Suprapubic skin (tissue), 4 donors: ENCODE measurements around the gene PASD1. TPM values are rescaled to one million over a fixed set of nuclear protein-coding genes. Genes with fewer than 3 reads are reported as not detected.

Experiments
- DNase-seq, 2 donors: peaks; one replicate each; pipeline ENCODE4 v3.0.0-alpha.2; 2019; ENCODE audit warnings: low spot score in 2 of 2
- H3K27ac ChIP-seq: fragments of 200-600 bp; sonication (generic); one replicate; pipeline ENCODE4 v1.5.1; 2019
- H3K27me3 ChIP-seq: fragments of 200-600 bp; sonication (generic); one replicate; pipeline ENCODE4 v1.5.1; 2019
- H3K36me3 ChIP-seq: fragments of 200-600 bp; sonication (generic); one replicate; pipeline ENCODE4 v1.5.1; 2019
- H3K4me1 ChIP-seq: fragments of 200-600 bp; sonication (generic); one replicate; pipeline ENCODE4 v1.5.1; 2019
- H3K4me3 ChIP-seq: fragments of 200-600 bp; sonication (generic); one replicate; pipeline ENCODE4 v1.5.1; 2019; ENCODE audit warnings: mild to moderate bottlenecking
- H3K9me3 ChIP-seq: fragments of 200-600 bp; sonication (generic); one replicate; pipeline ENCODE4 v1.5.1; 2019
- EP300 ChIP-seq: sonication (generic); formaldehyde crosslinking; IDR thresholded peaks from one replicate; pipeline ENCODE4 v1.6.1; 2017; ENCODE audit warnings: antibody characterized with exemption
- POLR2A ChIP-seq, 2 donors: fragments of 450-650 bp; IDR thresholded peaks; one replicate each; pipeline ENCODE4 v1.6.1; 2017; ENCODE audit warnings: antibody characterized with exemption in 2 of 2, mild to moderate bottlenecking in 2 of 2, moderate library complexity in 2 of 2
- POLR2AphosphoS5 ChIP-seq, 3 donors: sonication (generic); formaldehyde crosslinking; IDR thresholded peaks; one replicate each; pipeline ENCODE4 v1.6.1; 2017; ENCODE audit warnings: antibody characterized with exemption in 3 of 3
- WGBS: methylation state at CpG from one replicate; pipeline ENCODE4 v1.1.5; 2018; 5-methylcytosine and 5-hydroxymethylcytosine counted together
- total RNA-seq, 4 donors: library from RNA; depleted of rRNA; stranded (reverse); fragments of >200 nt; gene quantifications; one replicate each; pipeline ENCODE4 v1.1.0, GENCODE V29; 2016
- TF ChIP-seq, protein P1 (sequence below), 2 donors: fragments of 200-600 bp in 1 of 2; fragments of 450-650 bp in 1 of 2; sonication (generic) in 1 of 2; IDR thresholded peaks; one replicate each; pipeline ENCODE4 v1.5.1; 2016 to 2019; ENCODE audit warnings: antibody characterized with exemption in 2 of 2, mild to moderate bottlenecking in 1 of 2, moderate library complexity in 1 of 2

The PASD1 gene
- total RNA-seq, 4 donors from 2014 or later = not detected

DNA sequence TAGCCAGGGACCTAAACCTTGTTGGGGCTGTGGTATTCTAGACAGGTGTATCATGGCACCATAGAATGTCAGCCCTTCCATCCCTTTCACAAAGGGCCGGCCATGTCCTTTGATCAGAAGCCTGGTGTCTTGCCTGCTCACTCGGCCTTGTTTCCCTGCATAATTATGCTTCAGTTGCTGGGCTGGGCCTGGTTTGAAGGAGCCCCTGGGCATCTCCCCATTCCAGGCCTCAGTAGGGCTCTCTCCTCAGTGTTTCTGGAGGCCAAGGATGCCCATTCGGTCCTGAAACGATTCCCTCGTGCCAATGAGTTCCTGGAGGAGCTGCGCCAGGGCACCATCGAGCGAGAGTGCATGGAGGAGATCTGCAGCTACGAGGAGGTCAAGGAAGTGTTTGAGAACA is 136.3 kb downstream of the PASD1 start:
- H3K27me3 ChIP-seq = peaks cover 7% of the 10 kb centered on the region
- TF ChIP-seq POLR2AphosphoS5 (IDR thresholded peaks at IDR 0.05) (no peak), EP300 (no peak), POLR2A (IDR thresholded peaks at IDR 0.05) (no peak)
- TF ChIP-seq, protein P1, sequence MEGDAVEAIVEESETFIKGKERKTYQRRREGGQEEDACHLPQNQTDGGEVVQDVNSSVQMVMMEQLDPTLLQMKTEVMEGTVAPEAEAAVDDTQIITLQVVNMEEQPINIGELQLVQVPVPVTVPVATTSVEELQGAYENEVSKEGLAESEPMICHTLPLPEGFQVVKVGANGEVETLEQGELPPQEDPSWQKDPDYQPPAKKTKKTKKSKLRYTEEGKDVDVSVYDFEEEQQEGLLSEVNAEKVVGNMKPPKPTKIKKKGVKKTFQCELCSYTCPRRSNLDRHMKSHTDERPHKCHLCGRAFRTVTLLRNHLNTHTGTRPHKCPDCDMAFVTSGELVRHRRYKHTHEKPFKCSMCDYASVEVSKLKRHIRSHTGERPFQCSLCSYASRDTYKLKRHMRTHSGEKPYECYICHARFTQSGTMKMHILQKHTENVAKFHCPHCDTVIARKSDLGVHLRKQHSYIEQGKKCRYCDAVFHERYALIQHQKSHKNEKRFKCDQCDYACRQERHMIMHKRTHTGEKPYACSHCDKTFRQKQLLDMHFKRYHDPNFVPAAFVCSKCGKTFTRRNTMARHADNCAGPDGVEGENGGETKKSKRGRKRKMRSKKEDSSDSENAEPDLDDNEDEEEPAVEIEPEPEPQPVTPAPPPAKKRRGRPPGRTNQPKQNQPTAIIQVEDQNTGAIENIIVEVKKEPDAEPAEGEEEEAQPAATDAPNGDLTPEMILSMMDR (IDR thresholded peaks at IDR 0.05) = no peak
- H3K4me1 ChIP-seq = peaks cover 4% of the 10 kb centered on the region
- no peak overlapping the region for H3K4me3 ChIP-seq
- H3K9me3 ChIP-seq = no peaks in the 10 kb centered on the region
- WGBS = 90% methylated on average over 9 of the region's 9 CpGs
- H3K27ac ChIP-seq = no peak overlapping the region
- no peaks in the 10 kb centered on the region for H3K36me3 ChIP-seq
- no peak for DNase-seq

DNA sequence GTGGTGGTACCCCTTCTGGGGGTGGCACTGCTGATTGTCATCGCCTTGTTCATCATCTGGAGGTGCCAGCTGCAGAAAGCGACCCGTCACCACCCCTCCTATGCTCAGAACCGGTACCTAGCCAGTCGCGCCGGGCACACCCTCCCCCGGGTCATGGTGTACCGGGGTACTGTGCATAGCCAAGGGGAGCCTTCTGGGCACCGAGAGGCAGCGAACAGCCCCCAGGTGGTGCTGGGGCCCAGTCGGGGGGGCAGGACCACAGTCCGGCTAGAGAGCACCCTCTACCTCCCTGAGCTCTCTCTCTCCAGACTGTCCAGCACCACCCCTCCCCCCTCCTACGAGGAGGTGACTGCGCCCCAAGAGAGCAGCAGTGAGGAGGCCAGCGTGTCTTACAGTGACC is 137.1 kb downstream of the PASD1 start:
- WGBS = 60% methylated on average over 3 of the region's 16 CpGs
- no peak overlapping the region for H3K4me3 ChIP-seq
- no peaks in the 10 kb centered on the region for H3K36me3 ChIP-seq
- H3K4me1 ChIP-seq = no peaks in the 10 kb centered on the region
- DNase-seq = no peak
- H3K27ac ChIP-seq = no peak overlapping the region
- TF ChIP-seq POLR2A (IDR thresholded peaks at IDR 0.05) (no peak), EP300 (no peak), POLR2AphosphoS5 (IDR thresholded peaks at IDR 0.05) (no peak)
- TF ChIP-seq, protein P1 (IDR thresholded peaks at IDR 0.05) = no peak
- H3K9me3 ChIP-seq = no peaks in the 10 kb centered on the region
- H3K27me3 ChIP-seq = no peaks in the 10 kb centered on the region

DNA sequence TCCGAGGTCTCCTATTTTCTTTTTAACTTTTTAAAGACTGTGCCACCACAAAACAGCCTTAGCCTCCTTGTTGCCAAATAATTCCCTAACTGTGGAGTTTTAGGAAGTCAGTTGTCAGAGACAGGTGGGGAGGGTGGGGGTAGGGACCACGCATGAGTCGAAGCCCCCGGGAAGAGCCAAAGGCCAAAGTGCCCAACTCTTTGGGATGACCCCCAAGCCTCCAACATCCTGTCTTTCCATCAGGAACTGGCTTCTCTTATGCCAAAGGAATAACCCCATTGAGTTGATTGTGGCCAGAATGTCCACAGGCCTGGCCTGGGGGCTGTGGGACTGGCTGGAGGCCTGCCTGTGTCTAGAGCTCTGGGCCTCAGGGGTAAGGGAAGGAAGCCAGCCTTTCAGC is 137.6 kb downstream of the PASD1 start:
- H3K36me3 ChIP-seq = no peaks in the 10 kb centered on the region
- no peaks in the 10 kb centered on the region for H3K4me1 ChIP-seq
- 94% methylated on average over 4 of the region's 4 CpGs for WGBS
- TF ChIP-seq EP300 (no peak), POLR2A (IDR thresholded peaks at IDR 0.05) (no peak), POLR2AphosphoS5 (IDR thresholded peaks at IDR 0.05) (no peak)
- TF ChIP-seq, protein P1 (IDR thresholded peaks at IDR 0.05) = no peak
- no peak overlapping the region for H3K27ac ChIP-seq
- no peaks in the 10 kb centered on the region for H3K27me3 ChIP-seq
- no peak for DNase-seq
- no peaks in the 10 kb centered on the region for H3K9me3 ChIP-seq
- no peak overlapping the region for H3K4me3 ChIP-seq

DNA sequence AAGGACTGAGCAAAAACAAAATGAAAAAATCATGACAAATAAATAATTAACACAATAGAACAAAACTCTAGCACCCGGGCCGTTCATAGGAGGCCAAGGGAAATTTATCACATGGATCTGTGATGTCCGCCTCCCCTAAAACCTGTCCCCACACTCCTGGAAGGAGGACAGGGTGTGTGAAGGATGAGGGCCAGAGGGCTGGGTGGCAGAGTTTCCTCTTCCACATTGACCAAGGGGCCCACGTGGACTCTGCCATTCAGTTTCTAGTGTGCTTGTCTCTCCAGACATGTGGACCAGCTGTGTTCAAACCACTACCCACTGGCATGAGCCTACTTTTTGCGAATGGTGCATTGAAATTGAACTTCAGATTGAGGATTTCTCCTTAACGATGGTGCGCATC is 138.1 kb downstream of the PASD1 start:
- 75% methylated on average over 6 of the region's 7 CpGs for WGBS
- H3K27ac ChIP-seq = no peak overlapping the region
- H3K27me3 ChIP-seq = no peaks in the 10 kb centered on the region
- TF ChIP-seq, protein P1 (IDR thresholded peaks at IDR 0.05) = no peak
- TF ChIP-seq POLR2AphosphoS5 (IDR thresholded peaks at IDR 0.05) (no peak), POLR2A (IDR thresholded peaks at IDR 0.05) (no peak), EP300 (no peak)
- no peaks in the 10 kb centered on the region for H3K4me1 ChIP-seq
- H3K36me3 ChIP-seq = no peaks in the 10 kb centered on the region
- H3K9me3 ChIP-seq = no peaks in the 10 kb centered on the region
- H3K4me3 ChIP-seq = no peak overlapping the region
- no peak for DNase-seq

DNA sequence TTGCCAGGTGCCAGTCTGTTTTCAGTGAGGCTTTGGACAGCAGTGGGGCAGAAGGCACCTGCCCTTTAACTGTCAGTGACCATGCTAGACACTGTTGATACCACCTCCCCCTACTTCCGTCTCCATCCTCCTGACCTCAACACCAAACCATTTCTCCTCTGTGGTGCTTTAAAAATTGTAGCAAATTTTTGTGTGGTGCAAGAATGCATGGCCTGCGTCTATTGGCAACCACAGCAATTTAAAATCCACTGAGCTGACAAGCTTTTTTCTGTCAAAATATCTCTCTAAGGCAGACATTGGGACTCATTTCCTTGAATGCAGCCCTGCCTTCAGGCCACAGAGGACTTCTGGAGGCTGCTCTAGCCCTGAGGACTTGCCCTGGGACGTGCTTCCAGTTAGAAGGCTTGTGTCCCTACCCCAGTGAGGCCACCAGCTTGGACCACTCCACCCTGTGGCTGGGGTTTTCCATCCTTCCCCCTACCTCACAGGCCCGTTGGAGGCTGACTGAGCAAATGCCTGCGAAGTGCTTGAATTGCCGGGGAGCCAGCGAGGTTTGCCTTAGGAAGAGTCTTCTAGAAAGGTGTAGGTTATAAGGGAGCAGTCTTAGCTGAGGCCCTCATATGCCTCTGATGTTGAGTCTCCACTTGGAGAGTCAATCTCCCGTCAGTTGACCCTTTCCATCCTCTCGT is 138.7 kb downstream of the PASD1 start:
- no peak overlapping the region for H3K27ac ChIP-seq
- H3K4me3 ChIP-seq = no peak overlapping the region
- no peak for DNase-seq
- 74% methylated on average over 9 of the region's 9 CpGs for WGBS
- H3K27me3 ChIP-seq = no peaks in the 10 kb centered on the region
- no peaks in the 10 kb centered on the region for H3K36me3 ChIP-seq
- no peak for TF ChIP-seq POLR2AphosphoS5 (IDR thresholded peaks at IDR 0.05)
- no peak for TF ChIP-seq EP300
- TF ChIP-seq, protein P1 (IDR thresholded peaks at IDR 0.05) = no peak
- no peak for TF ChIP-seq POLR2A (IDR thresholded peaks at IDR 0.05)
- H3K9me3 ChIP-seq = no peaks in the 10 kb centered on the region
- H3K4me1 ChIP-seq = no peaks in the 10 kb centered on the region
